Muscle of leg (tissue), 11 donors: ENCODE measurements around the gene LMO1. TPM values are rescaled to one million over a fixed set of nuclear protein-coding genes. Genes with fewer than 3 reads are reported as not detected.

Experiments used
- DNase-seq: peaks from one replicate; pipeline ENCODE4 v3.0.0; 2013
- H3K27ac ChIP-seq: one replicate; pipeline ENCODE4 v1.5.1; 2013; ENCODE audit warnings: mild to moderate bottlenecking, low read length, control low read depth
- H3K27me3 ChIP-seq: one replicate; pipeline ENCODE4 v1.6.1; 2013; ENCODE audit warnings: low read length; ENCODE audit not compliant: control insufficient read depth, insufficient read depth
- H3K36me3 ChIP-seq: one replicate; pipeline ENCODE4 v1.6.1; 2013; ENCODE audit warnings: low read length; ENCODE audit not compliant: control insufficient read depth, insufficient read depth
- H3K4me1 ChIP-seq: one replicate; pipeline ENCODE4 v1.6.1; 2013; ENCODE audit warnings: low read length; ENCODE audit not compliant: control insufficient read depth, insufficient read depth
- H3K4me3 ChIP-seq: one replicate; pipeline ENCODE4 v1.5.1; 2013; ENCODE audit warnings: low read length, control low read depth
- H3K9me3 ChIP-seq: replicated peaks from 2 replicates; pipeline ENCODE4 v1.6.1; 2013; ENCODE audit warnings: low read depth, low read length; ENCODE audit not compliant: control insufficient read depth
- WGBS: methylation state at CpG from one replicate; pipeline ENCODE4 v1.1.5; 2013; ENCODE audit warnings: missing lambda C conversion rate; ENCODE audit not compliant: insufficient coverage; 5-methylcytosine and 5-hydroxymethylcytosine counted together
- polyA plus RNA-seq, 8 donors: library from polyadenylated mRNA; unstranded; fragments of 120-200 nt; gene quantifications; one replicate each; pipeline versions ENCODE4 v1.2.1 to v1.2.3, GENCODE V29; 2013; ENCODE audit warnings: inconsistent platforms in 1 of 8, low replicate concordance in 1 of 8; ENCODE audit not compliant: insufficient read length in 8 of 8, insufficient read depth in 1 of 8
- total RNA-seq: library from RNA; stranded (reverse); fragments of 120-200 nt; gene quantifications from one replicate; pipeline ENCODE4 v1.2.4, GENCODE V29; 2013

LMO1 gene
- total and polyA plus RNA-seq, 9 donors = 0.59 to 3.4 (median 2.0) TPM

GRCh38 chr11:8281266-8281665 is 17.6 kb upstream of the LMO1 start:
- peaks cover 16% of the 10 kb centered on the region for H3K27me3 ChIP-seq
- H3K27ac ChIP-seq = no peak overlapping the region
- H3K4me3 ChIP-seq = no peak overlapping the region
- no peak for DNase-seq
- peaks cover 6% of the 10 kb centered on the region for H3K4me1 ChIP-seq
- H3K9me3 ChIP-seq = no peaks in the 10 kb centered on the region
- WGBS = 78% methylated on average over 1 of the region's 2 CpGs
- H3K36me3 ChIP-seq = no peaks in the 10 kb centered on the region

GRCh38 chr11:8277691-8278090 is 14.0 kb upstream of the LMO1 start:
- peaks cover 8% of the 10 kb centered on the region for H3K27me3 ChIP-seq
- no peak overlapping the region for H3K4me3 ChIP-seq
- WGBS = 87% methylated on average over 4 of the region's 7 CpGs
- H3K9me3 ChIP-seq = peaks cover 3% of the 10 kb centered on the region
- no peak for DNase-seq
- no peaks in the 10 kb centered on the region for H3K36me3 ChIP-seq
- no peaks in the 10 kb centered on the region for H3K4me1 ChIP-seq
- no peak overlapping the region for H3K27ac ChIP-seq

- Histone ChIP-seq H3K4me3 (no peak overlapping the region), H3K9me3 (peaks cover 3% of the 10 kb centered on the region), H3K27ac (no peak overlapping the region), H3K4me1 (no peaks in the 10 kb centered on the region), H3K36me3 (no peaks in the 10 kb centered on the region), H3K27me3 (peaks cover 3% of the 10 kb centered on the region)
- WGBS = 76% methylated on average over 3 of the region's 4 CpGs
- no peak for DNase-seq
Measured at GRCh38 chr11:8276528-8276927, 12.8 kb upstream of the LMO1 start.

DNA sequence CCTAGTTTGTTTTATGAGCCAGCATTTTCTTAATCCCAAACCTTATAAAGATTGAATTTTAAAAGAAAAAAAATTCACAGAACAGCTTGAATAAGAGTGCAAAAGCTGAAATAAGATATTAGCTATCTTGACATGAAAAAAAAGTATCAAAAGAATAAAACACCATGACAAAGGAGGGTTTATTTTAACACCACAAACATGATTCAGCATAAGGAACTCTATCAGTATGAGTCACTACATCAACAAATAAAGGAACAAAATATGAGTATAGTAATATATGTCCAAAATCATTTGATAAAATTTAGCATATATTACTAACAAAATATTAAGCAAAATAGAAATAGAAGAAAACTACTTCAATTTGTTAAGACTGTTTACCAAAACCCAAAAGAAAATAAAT is 9.6 kb upstream of the LMO1 start:
- H3K36me3 ChIP-seq = no peaks in the 10 kb centered on the region
- peaks cover 27% of the 10 kb centered on the region for H3K27me3 ChIP-seq
- H3K9me3 ChIP-seq = peaks cover 3% of the 10 kb centered on the region
- no peak for DNase-seq
- no peak overlapping the region for H3K27ac ChIP-seq
- peaks cover 6% of the 10 kb centered on the region for H3K4me1 ChIP-seq
- H3K4me3 ChIP-seq = no peak overlapping the region

DNA sequence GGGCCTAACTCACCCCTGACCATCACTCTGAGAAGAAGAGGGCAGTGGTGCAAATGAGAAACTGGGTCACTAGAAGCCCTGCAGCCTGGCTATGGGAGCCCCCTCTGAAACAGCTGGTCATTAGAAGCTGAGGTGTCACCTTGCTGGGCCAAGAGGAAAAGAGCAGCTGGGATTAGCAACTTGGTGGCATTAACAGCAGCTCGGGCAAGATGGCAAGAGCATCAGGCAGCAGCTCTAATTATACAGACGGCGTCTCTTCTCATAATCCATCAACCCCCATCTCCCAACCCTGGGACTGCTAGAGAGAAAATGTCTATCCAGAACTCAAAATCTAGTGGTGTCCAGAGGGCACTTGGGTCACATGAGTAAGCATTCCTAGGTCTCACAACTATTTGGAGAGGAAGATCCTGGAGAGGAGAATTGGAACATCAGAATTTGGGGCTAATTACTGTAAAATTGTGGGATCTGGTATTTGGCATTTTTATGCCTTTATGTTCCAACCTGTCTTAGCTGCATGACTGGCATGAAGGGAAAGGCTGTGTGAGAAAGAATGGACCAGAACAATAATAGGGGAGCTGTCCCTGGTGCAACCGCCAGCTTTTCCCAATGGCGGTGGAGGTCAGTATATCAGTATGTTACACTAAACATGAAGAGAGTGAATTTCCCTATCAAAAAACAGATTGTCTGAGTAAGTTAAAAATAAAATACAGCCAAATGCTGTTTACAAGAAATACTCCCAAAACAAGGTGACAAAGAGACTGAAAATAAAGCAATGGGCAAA is 7.6 kb upstream of the LMO1 start:
- Histone ChIP-seq H3K9me3 (peaks cover 3% of the 10 kb centered on the region), H3K4me1 (peaks cover 6% of the 10 kb centered on the region), H3K4me3 (no peak overlapping the region), H3K27me3 (peaks cover 44% of the 10 kb centered on the region), H3K27ac (no peak overlapping the region), H3K36me3 (no peaks in the 10 kb centered on the region)
- DNase-seq = no peak
- 20% methylated on average over 1 of the region's 5 CpGs for WGBS

DNA sequence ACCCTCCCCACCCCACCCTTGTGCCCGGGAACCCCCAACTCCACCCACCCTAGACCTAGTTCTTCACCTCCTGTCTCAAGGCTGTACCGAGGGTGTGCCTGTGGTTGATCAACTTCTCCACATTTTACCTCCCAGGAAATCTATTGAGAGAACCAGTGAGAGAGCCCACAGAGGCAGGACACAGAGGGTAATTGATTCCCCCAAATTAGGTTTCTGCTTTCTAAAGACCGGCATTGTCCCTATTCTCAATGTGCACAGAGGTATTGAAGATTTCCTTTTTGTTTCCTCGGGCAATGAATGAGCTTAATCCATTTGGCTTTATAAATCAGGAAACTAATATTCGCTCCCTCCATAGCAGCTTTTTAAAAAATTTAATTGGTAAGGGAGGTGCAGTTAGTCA is 6.0 kb upstream of the LMO1 start:
- 40% methylated on average over 3 of the region's 5 CpGs for WGBS
- Histone ChIP-seq H3K27ac (no peak overlapping the region), H3K36me3 (no peaks in the 10 kb centered on the region), H3K4me1 (peaks cover 6% of the 10 kb centered on the region), H3K9me3 (peaks cover 3% of the 10 kb centered on the region), H3K27me3 (peaks cover 60% of the 10 kb centered on the region), H3K4me3 (no peak overlapping the region)
- DNase-seq = no peak

DNA sequence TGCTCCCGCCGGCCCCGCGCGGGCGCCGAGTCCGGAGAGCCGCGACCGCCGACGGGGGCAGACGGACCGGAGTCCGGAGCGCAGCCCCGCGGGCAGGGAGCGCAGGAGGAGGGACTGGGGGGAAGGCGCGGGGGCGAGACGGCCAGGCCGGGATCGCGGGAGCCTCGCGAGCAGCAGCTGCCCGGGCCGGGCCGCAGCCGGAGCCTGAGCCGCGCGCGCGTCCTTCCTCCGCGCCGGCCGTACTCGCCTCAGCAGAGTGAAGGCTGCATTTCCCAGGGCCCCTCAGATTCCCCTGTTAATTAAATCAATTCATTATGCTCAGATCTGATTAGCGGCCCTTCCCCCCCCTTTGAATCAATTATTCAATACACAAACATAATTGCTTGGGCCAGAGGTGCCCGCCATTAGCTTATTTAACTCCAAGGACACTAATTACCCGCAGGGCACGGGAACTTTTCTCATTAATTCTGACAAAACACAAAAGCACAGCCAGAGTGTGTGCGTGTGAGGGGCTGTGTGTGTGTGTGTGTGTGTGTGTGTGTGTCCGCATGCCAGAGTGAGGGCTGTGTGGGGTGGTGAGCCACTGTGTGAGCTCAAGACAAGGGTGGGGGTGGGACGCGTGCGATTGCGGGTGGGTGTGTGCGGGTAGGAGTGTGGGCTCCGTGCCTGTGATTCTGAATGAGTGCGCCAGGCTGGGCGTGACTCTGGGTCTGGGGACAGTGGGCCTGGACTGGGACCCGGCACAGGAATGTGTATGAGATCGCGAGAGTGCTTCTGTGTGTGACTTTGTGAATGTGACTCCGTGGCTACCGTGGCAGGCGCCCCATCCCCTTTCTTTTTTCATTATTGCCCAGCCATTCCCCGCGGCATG is 5.1 kb upstream of the LMO1 start:
- peak; percentile 26 for DNase-seq
- Histone ChIP-seq H3K4me3 (no peak overlapping the region), H3K27ac (no peak overlapping the region), H3K36me3 (no peaks in the 10 kb centered on the region), H3K4me1 (peaks cover 9% of the 10 kb centered on the region), H3K9me3 (no peaks in the 10 kb centered on the region), H3K27me3 (peaks cover 68% of the 10 kb centered on the region)
- WGBS = 8% methylated on average over 60 of the region's 65 CpGs

GRCh38 chr11:8267831-8268529 is 4.3 kb upstream of the LMO1 start:
- no peak for DNase-seq
- no peak overlapping the region for H3K27ac ChIP-seq
- H3K36me3 ChIP-seq = no peaks in the 10 kb centered on the region
- peaks cover 72% of the 10 kb centered on the region for H3K27me3 ChIP-seq
- H3K4me3 ChIP-seq = no peak overlapping the region
- peaks cover 15% of the 10 kb centered on the region for H3K4me1 ChIP-seq
- H3K9me3 ChIP-seq = no peaks in the 10 kb centered on the region
- under 1% methylated on average over 69 of the region's 74 CpGs for WGBS

GRCh38 chr11:8267280-8267679 is 3.6 kb upstream of the LMO1 start:
- Histone ChIP-seq H3K36me3 (no peaks in the 10 kb centered on the region), H3K27ac (no peak overlapping the region), H3K4me1 (peaks cover 19% of the 10 kb centered on the region), H3K4me3 (no peak overlapping the region), H3K9me3 (no peaks in the 10 kb centered on the region), H3K27me3 (peaks cover 77% of the 10 kb centered on the region)
- DNase-seq = no peak
- 86% methylated on average over 1 of the region's 5 CpGs for WGBS
